Fibroblast of the aortic adventitia (primary cell): Measurements from ENCODE around the gene ATRNL1. TPM values are rescaled to one million over a fixed set of nuclear protein-coding genes. Genes with fewer than 3 reads are reported as not detected.
A peak's percentile ranks its signal among the peaks of the same experiment; 100 is the strongest.

Experiments
- DNase-seq: peaks from one replicate; pipeline ENCODE4 v3.0.0-alpha.2; 2010; ENCODE audit warnings: low read depth
- H3K4me3 ChIP-seq: 2 replicates; pipeline ENCODE4 v1.5.1; 2011; ENCODE audit warnings: low read depth, mild to moderate bottlenecking, control low read depth, low read length, moderate library complexity
- total RNA-seq: library from RNA; depleted of rRNA; stranded (reverse); fragments of >200 nt; gene quantifications from 2 replicates; pipeline ENCODE4 v1.2.3, GENCODE V29; 2012; ENCODE audit warnings: low replicate concordance
- TF ChIP-seq, protein P1 (sequence below): IDR thresholded peaks from 2 replicates; pipeline ENCODE4 v1.5.1; 2011; ENCODE audit warnings: mild to moderate bottlenecking, low read length, control low read depth, inconsistent platforms; ENCODE audit not compliant: insufficient read depth

Gene ATRNL1
- total RNA-seq, 1 donor: 1.9 TPM

DNA sequence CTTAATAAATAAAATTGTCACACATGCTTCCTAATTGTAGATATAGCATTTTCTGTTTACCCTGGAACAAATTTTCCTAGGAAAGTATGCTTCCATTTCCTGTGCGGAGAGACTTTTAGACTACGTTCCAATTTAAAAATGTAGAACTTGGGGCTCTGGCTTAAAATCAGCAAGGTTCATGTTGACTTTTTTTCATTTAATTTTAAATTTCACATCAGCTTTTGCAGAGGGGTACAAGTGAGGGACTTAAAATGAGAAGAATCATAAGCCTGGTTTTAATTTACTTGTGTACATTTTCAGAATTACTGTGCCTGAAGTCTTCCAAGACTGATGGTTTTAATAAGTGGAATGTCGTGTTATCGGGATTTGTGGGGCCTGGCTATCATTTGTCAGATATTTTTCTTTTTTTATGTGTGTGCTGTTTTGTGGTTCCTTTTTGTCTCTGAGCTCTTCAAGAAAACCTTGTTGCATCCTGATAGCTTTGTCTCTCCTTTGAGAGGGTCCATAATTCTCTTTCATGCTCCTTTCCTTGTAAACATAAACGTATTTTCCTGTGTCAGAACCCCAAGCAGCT lies 8.8 kb upstream of the ATRNL1 start:
- DNase-seq: no peak
- TF ChIP-seq, protein P1, sequence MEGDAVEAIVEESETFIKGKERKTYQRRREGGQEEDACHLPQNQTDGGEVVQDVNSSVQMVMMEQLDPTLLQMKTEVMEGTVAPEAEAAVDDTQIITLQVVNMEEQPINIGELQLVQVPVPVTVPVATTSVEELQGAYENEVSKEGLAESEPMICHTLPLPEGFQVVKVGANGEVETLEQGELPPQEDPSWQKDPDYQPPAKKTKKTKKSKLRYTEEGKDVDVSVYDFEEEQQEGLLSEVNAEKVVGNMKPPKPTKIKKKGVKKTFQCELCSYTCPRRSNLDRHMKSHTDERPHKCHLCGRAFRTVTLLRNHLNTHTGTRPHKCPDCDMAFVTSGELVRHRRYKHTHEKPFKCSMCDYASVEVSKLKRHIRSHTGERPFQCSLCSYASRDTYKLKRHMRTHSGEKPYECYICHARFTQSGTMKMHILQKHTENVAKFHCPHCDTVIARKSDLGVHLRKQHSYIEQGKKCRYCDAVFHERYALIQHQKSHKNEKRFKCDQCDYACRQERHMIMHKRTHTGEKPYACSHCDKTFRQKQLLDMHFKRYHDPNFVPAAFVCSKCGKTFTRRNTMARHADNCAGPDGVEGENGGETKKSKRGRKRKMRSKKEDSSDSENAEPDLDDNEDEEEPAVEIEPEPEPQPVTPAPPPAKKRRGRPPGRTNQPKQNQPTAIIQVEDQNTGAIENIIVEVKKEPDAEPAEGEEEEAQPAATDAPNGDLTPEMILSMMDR: no peak
- H3K4me3 ChIP-seq: no peak overlapping the region

DNA sequence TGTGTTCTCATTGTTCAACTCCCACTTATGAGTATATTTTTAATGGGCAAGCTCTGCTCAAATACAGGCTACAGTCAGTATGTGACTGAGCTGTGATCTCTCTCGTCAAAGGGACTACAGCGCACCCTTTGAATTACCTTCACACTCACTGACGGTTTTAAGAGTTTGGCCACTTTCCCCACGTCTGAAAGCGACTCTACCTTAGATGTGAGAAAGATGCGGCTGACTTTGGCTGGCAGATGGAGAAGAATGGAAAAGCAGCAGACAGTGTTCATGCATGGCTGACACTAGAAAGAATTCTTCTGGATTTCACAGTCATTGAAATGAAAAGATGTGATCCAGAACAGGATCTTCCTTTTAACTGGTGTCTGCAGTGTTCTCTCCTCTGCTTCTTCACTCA lies 2.0 kb upstream of the ATRNL1 start:
- TF ChIP-seq, protein P1: no peak
- DNase-seq: no peak
- H3K4me3 ChIP-seq: no peak overlapping the region

DNA sequence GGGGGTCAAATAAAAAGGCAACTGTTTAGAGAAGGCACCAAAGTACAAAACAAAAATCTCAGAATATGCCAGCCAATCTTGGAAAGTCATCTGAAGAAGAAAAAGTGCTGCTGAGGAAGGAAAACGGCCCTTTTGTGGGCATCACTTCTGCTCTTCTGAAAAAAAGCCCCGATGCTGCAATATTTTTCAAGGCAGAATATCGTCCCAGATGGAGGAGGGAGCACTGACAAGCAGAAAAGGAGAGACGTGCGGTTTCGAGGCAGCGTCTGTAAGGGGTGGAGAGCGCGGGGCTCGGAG lies 959 bp upstream of the ATRNL1 start:
- TF ChIP-seq, protein P1: no peak
- H3K4me3 ChIP-seq: peak overlapping the region; percentile 62
- DNase-seq: no peak

DNA sequence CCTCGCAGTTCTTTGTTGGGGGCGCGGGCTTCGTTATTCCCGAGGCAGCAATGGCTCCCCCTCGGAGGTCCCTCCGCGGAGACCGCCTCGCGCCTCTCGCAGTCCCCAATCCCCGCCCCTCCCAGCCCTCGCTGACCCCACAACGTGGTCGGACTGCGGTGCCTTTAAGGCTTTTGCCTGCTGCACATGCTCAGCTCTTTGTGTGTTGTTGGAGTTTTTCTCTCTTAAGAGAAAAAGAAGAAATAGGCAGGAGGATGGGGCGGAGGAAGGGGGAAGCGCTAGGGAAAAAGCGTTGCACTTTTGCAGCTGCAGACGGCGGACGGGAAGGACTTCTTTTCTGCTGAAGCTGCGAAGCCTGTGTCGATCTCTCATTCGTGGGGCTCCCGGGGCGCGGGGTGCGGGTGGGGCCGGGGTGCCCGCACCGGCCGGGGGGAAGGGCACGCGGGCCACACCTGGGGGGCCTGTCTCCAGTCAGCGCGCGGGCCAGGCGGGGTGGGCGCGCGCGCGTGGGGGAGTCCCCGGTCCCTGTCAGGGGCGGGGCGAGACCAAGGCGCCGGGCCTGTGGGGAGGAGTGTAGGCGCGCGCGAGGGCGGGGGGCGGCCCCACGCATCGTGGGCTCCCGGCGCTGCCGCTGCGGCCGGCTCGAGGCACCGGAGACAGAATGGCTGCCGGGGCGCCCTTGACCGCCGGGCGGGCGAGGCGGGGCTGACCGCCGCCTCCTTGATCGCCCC lies 445 bp upstream of the ATRNL1 start:
- H3K4me3 ChIP-seq: peak overlapping the region; percentile 62
- DNase-seq: peak; percentile 21
- TF ChIP-seq, protein P1: no peak

DNA sequence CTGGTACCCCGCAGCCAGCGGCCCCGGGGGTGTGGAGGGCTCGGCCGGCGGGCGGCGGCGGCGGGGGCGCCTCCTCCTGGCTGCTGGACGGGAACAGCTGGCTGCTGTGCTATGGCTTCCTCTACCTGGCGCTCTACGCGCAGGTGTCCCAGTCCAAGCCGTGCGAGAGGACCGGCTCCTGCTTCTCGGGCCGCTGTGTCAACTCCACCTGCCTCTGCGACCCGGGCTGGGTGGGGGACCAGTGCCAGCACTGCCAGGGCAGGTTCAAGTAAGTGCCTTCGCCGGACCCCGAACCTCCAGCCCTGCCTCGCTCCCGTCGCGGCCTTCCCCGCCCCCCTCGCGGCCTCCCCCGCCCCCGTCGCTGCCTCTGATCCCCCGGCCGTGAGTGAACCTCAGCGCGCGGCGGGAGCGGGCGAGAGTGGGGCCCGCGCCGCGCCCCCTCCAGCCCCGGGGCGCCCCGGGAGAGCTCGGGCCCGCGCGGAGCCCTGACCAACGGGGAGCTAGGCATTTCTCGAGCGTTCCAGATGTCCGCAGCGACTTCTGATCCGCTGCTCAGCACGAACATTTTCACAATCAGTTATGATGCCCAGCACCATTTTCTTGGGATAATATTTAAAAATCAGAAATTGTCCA lies 727 bp downstream of the ATRNL1 start:
- TF ChIP-seq, protein P1: no peak
- no peak for DNase-seq
- peak overlapping the region; percentile 62 for H3K4me3 ChIP-seq

DNA sequence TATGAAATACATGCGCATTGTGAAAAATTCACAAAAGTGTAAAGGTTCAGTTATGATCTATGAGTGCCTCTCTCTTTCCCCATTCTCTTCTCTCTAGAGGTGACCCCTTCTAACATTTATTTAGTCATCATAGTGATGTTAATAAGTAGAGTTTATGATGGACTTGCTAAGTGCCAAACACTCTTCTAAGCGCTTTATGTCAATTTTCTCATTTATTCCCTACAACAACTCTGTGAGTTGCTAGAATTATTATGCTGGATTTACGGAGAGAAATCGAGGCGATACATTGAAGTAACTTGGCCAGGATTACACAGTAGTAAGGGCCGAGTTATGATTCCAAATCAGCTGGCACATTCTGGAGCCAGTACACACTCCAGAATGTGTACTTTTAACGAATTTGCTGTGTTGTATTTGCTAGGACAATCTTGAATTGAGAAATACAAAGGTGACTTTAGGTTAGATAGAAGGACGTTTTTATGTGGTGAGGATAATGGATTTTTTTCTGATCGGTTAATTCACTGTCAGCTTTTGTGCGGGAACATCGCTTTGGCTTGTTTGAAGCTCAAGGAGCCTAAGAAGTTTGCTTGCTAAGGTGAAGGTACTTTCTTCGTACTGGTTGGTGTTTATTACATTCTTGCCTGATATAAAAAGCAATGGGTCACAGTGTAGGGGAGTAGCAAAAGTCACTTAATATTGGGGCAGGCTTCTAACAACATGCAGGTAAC lies 1.4 kb downstream of the ATRNL1 start:
- H3K4me3 ChIP-seq: no peak overlapping the region
- DNase-seq: no peak
- TF ChIP-seq, protein P1: no peak
